ENCODE results near the gene SRPK3. TPM values are rescaled to one million over a fixed set of nuclear protein-coding genes. Genes with fewer than 3 reads are reported as not detected.
A peak's percentile ranks its signal among the peaks of the same experiment; 100 is the strongest.

Gene SRPK3
- total RNA-seq, 1 donor from 2014 or later: not detected

DNA sequence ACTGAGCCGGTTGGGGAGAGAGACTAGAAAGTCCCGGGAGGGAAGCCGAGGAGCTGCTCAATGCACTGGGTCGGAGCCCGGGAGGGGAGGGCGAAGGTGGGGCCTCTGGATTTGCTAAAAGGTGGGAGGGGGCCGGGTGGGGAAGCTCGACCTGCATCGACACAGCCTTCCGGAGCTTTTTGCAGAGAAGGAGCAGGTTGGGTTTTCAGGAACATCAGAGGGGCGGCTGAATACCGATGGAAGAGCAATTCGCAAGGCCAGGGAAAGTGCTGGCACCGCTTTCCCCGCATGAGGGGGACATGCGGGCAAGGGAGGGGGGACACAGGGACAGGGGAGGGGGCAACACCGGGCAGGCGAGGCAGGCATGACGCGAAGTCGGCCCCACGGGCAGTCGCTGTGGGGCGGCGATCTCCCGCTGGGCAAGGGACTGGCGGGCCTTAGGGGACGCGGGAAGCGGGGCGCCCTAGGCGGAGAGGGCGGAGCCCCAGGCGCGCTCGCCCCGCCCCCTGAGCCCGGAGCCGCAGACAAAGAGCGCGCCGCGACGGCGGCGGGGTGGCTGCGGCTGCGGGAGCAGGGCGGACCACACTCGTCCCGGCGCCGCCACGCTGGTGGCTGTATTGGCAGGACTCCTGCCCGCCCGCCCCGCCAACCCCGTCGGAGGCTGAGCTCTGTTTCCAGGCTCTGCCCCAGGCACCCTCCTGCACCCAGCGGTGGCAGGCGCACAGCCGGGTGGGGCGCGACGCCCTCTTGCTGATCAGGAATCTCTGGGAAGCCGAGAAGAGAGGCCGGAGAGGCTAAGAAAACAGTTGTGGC, 37.9 kb downstream of the SRPK3 start:
- H3K27me3 Mint-ChIP-seq (ENCODE audit: unreplicated experiment): no peaks in the 10 kb centered on the region
- no peaks in the 10 kb centered on the region for H3K36me3 Mint-ChIP-seq (ENCODE audit: unreplicated experiment)
- peak overlapping the region; percentile 58 for H3K27ac Mint-ChIP-seq (ENCODE audit: unreplicated experiment)
- peak overlapping the region; percentile 55 for H3K4me3 Mint-ChIP-seq (ENCODE audit: unreplicated experiment)
- TF ChIP-seq, protein P1, sequence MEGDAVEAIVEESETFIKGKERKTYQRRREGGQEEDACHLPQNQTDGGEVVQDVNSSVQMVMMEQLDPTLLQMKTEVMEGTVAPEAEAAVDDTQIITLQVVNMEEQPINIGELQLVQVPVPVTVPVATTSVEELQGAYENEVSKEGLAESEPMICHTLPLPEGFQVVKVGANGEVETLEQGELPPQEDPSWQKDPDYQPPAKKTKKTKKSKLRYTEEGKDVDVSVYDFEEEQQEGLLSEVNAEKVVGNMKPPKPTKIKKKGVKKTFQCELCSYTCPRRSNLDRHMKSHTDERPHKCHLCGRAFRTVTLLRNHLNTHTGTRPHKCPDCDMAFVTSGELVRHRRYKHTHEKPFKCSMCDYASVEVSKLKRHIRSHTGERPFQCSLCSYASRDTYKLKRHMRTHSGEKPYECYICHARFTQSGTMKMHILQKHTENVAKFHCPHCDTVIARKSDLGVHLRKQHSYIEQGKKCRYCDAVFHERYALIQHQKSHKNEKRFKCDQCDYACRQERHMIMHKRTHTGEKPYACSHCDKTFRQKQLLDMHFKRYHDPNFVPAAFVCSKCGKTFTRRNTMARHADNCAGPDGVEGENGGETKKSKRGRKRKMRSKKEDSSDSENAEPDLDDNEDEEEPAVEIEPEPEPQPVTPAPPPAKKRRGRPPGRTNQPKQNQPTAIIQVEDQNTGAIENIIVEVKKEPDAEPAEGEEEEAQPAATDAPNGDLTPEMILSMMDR (IDR thresholded peaks at IDR 0.05): no peak
- H3K9me3 Mint-ChIP-seq (ENCODE audit: unreplicated experiment): no peaks in the 10 kb centered on the region
- H3K4me1 Mint-ChIP-seq (ENCODE audit: unreplicated experiment): peaks cover 4% of the 10 kb centered on the region
- peak; percentile 84 for DNase-seq (ENCODE audit: extremely low spot score, unreplicated experiment)

DNA sequence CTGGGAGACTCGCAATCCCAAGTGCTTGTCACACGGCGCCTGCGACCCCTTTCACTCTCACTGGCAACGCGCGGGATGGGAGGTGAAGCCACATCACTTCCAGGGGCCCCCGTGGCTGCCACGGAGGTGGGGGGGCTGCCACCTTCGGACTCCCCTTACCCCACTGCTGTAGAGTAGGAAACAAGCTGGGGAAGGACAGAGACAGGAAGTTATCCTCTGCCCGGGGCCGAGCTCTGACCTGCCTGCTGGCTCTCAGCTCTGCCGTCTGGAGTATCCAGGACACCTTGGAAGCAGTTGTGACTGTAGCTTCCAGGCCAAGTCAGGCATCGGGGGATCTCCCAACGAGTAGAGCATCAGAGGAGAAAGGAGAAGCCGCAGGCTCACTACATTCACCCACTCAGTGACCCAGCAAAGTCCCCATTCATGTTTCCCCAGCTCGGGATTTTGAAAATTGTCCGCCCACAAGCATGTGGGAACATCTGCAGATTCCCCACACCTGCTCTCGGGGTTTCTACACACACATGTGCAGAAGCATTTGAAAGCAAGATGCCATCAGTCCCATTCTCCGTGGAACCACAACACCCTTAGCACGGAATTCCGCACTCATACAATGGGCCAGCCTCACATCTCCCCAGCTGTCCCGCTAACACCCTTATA, 38.7 kb downstream of the SRPK3 start:
- Mint-ChIP-seq H3K4me3 (ENCODE audit: unreplicated experiment) (peak overlapping the region; percentile 54), H3K4me1 (ENCODE audit: unreplicated experiment) (peaks cover 4% of the 10 kb centered on the region), H3K27ac (ENCODE audit: unreplicated experiment) (peak overlapping the region; percentile 58), H3K36me3 (ENCODE audit: unreplicated experiment) (no peaks in the 10 kb centered on the region), H3K27me3 (ENCODE audit: unreplicated experiment) (no peaks in the 10 kb centered on the region), H3K9me3 (ENCODE audit: unreplicated experiment) (no peaks in the 10 kb centered on the region)
- TF ChIP-seq, protein P1 (IDR thresholded peaks at IDR 0.05): no peak
- no peak for DNase-seq (ENCODE audit: extremely low spot score, unreplicated experiment)

DNA sequence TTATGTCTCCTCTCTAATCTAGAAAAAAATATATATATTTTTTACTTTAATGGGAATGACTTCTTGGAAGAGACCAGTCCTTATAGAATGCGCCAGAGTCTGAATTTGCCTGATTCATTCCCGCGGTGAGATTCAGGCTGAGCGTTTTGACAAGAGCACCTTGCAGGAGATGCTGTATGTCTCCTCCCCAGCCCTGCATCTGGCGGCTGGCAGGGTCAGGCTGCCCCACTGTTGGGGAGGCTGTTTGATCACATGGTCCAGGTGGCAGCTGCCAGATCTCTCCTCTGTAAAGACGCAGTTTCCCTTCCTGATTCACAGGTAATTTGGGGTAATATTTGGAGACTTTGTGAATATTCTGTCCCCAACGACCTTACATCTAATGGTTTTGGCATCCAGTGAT, 39.8 kb downstream of the SRPK3 start:
- Mint-ChIP-seq H3K27ac (ENCODE audit: unreplicated experiment) (no peak overlapping the region), H3K4me3 (ENCODE audit: unreplicated experiment) (no peak overlapping the region), H3K4me1 (ENCODE audit: unreplicated experiment) (peaks cover 4% of the 10 kb centered on the region), H3K36me3 (ENCODE audit: unreplicated experiment) (no peaks in the 10 kb centered on the region), H3K27me3 (ENCODE audit: unreplicated experiment) (no peaks in the 10 kb centered on the region), H3K9me3 (ENCODE audit: unreplicated experiment) (no peaks in the 10 kb centered on the region)
- TF ChIP-seq, protein P1 (IDR thresholded peaks at IDR 0.05): no peak
- DNase-seq (ENCODE audit: extremely low spot score, unreplicated experiment): no peak

- H3K4me1 Mint-ChIP-seq (ENCODE audit: unreplicated experiment): peaks cover 4% of the 10 kb centered on the region
- H3K4me3 Mint-ChIP-seq (ENCODE audit: unreplicated experiment): no peak overlapping the region
- H3K36me3 Mint-ChIP-seq (ENCODE audit: unreplicated experiment): no peaks in the 10 kb centered on the region
- TF ChIP-seq, protein P1 (IDR thresholded peaks at IDR 0.05): no peak
- no peaks in the 10 kb centered on the region for H3K27me3 Mint-ChIP-seq (ENCODE audit: unreplicated experiment)
- H3K9me3 Mint-ChIP-seq (ENCODE audit: unreplicated experiment): no peaks in the 10 kb centered on the region
- no peak overlapping the region for H3K27ac Mint-ChIP-seq (ENCODE audit: unreplicated experiment)
- no peak for DNase-seq (ENCODE audit: extremely low spot score, unreplicated experiment)
These were observed 40.2 kb downstream of the SRPK3 start for GRCh38 chrX:153821066-153821465.

GRCh38 chrX:153824348-153824747, 43.5 kb downstream of the SRPK3 start:
- Mint-ChIP-seq H3K4me3 (ENCODE audit: unreplicated experiment) (no peak overlapping the region), H3K4me1 (ENCODE audit: unreplicated experiment) (peaks cover 9% of the 10 kb centered on the region), H3K27ac (ENCODE audit: unreplicated experiment) (no peak overlapping the region), H3K36me3 (ENCODE audit: unreplicated experiment) (no peaks in the 10 kb centered on the region), H3K9me3 (ENCODE audit: unreplicated experiment) (peaks cover 11% of the 10 kb centered on the region), H3K27me3 (ENCODE audit: unreplicated experiment) (no peaks in the 10 kb centered on the region)
- DNase-seq (ENCODE audit: extremely low spot score, unreplicated experiment): no peak
- TF ChIP-seq, protein P1 (IDR thresholded peaks at IDR 0.05): no peak

All from osteocyte (in vitro differentiated cells).